ENCODE data around the gene LRRK1.

DNA sequence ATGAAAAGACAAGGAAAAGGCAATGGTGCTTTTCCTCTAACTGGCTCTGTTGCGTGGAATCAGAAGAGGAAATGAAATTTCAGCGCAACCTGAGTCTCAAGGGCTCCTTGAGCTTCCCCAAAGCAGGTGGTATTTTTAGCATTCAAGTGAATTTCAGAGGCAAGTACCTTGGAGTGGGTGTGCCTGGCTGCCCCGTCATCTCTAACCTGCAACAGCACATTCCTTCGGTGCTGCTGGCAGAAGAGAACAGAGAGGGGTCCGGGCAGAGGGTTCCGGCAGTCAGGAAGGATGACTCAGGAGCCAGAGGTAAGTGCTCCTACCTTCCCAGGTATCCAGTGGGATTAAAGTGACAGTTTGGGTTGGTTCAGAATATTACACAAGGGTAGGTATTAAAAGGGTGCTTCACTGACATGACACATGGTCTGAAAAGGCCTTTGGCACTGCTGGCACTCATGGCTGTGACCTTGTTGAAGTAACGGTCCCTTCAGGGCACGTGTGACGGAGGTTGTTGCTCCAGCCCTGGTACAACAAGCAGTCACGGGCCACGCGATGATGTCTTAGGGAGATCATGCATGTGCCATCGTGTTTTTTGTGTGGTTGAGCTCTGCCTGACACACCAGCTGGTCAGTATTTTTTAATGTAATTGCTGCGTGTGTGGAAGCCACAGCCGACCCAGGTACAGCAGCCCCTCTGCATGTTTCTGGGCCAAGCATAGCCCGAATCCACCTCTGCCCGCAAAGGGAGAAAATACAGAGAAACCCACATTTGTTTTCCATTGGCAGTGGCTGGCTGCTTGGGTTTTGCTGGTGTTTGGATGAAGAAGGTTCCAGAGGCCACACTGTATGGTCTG is 75.7 kb downstream of the LRRK1 start:
- TF ChIP-seq, protein P1, sequence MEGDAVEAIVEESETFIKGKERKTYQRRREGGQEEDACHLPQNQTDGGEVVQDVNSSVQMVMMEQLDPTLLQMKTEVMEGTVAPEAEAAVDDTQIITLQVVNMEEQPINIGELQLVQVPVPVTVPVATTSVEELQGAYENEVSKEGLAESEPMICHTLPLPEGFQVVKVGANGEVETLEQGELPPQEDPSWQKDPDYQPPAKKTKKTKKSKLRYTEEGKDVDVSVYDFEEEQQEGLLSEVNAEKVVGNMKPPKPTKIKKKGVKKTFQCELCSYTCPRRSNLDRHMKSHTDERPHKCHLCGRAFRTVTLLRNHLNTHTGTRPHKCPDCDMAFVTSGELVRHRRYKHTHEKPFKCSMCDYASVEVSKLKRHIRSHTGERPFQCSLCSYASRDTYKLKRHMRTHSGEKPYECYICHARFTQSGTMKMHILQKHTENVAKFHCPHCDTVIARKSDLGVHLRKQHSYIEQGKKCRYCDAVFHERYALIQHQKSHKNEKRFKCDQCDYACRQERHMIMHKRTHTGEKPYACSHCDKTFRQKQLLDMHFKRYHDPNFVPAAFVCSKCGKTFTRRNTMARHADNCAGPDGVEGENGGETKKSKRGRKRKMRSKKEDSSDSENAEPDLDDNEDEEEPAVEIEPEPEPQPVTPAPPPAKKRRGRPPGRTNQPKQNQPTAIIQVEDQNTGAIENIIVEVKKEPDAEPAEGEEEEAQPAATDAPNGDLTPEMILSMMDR (conservative IDR thresholded peaks at IDR 0.05; ENCODE audit: low read depth, low read length): no peak
- no peak for TF ChIP-seq CEBPB (IDR thresholded peaks at IDR 0.05; ENCODE audit: low read depth, low read length)
- no peak for TF ChIP-seq POLR2A (IDR thresholded peaks at IDR 0.05; ENCODE audit: low read depth, low read length)
- TF ChIP-seq, protein P2, sequence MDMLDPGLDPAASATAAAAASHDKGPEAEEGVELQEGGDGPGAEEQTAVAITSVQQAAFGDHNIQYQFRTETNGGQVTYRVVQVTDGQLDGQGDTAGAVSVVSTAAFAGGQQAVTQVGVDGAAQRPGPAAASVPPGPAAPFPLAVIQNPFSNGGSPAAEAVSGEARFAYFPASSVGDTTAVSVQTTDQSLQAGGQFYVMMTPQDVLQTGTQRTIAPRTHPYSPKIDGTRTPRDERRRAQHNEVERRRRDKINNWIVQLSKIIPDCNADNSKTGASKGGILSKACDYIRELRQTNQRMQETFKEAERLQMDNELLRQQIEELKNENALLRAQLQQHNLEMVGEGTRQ (IDR thresholded peaks at IDR 0.05; ENCODE audit: low read depth, low read length): no peak
